ENCODE results near the gene PBLD. TPM values are rescaled to one million over a fixed set of nuclear protein-coding genes. Genes with fewer than 3 reads are reported as not detected.

PBLD gene
- total RNA-seq, 1 experiment from 2014 or later = 11.7 TPM

DNA sequence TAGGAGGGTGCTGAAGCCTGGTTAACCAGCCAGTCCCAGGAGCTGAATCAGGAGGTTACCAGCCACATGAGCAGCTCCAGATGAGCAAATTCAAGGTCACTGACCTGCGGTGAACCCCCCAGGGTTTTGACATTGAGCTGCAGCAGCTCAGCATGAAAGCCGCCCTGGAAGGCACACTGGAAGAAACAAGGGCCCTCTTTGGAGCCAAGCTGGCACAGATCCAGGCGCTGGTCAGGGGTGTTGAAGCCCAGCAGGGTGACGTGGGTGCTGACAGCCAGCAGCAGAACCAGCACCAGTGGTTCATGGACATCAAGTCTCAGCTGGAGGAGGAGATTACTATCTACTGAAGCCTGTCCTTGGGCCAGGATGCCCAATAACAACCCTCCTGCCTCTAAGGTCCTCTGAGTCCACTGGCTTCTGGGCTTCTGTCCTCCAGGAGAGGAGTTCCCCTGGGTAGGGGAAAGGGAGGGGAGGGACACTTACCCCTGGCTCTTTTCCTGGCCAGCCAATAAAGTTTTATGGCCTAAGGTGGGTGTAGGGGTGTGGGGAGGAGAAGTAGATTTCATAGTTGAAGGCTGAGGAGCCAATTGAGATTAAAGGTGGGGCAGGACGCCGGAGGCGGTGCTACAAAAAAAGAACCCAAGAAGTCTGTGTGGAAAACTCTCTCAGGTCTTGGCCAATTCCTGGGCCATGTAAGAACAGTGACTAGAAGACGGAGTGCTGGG lies 71.4 kb downstream of the PBLD start:
- DNase-seq (ENCODE audit: low read depth, low spot score) = no peak
- intact Hi-C loops (cut with micrococcal nuclease; ENCODE audit: unreplicated experiment) = no loop called here
- no TSS peak for BruUV-seq (replicated peaks)
- no peak for ATAC-seq
- no peaks in the 10 kb centered on the region for H3K27me3 ChIP-seq (ENCODE audit: control insufficient read depth, insufficient read depth, low read length)
- ChIA-PET POLR2A (no interaction called here), CTCF (interaction anchor here (0.6 kb wide), 1 partner anchor 77 kb away, joined by 3 read pairs; no protein-coding TSS in a partner anchor)
- peaks cover 2% of the 10 kb centered on the region; the same call in 1 of the 2 replicates for H3K9me3 ChIP-seq (ENCODE audit: control insufficient read depth, insufficient read depth, low read depth, low read length)
- H3K4me3 ChIP-seq (ENCODE audit: low read depth in 2 of 2, low read length in 2 of 2) = no peak overlapping the region
- no peaks in the 10 kb centered on the region for H3K36me3 ChIP-seq (ENCODE audit: control insufficient read depth, insufficient read depth, low read length)
- no peaks in the 10 kb centered on the region for H3K4me1 ChIP-seq (ENCODE audit: control insufficient read depth, insufficient read depth, low read length)
- in situ Hi-C loops (cut with HindIII; ENCODE audit: low pct_unique_long_range_greater_than_20kb, low sequenced_read_pairs) = no loop called here
- TF ChIP-seq, protein P1, sequence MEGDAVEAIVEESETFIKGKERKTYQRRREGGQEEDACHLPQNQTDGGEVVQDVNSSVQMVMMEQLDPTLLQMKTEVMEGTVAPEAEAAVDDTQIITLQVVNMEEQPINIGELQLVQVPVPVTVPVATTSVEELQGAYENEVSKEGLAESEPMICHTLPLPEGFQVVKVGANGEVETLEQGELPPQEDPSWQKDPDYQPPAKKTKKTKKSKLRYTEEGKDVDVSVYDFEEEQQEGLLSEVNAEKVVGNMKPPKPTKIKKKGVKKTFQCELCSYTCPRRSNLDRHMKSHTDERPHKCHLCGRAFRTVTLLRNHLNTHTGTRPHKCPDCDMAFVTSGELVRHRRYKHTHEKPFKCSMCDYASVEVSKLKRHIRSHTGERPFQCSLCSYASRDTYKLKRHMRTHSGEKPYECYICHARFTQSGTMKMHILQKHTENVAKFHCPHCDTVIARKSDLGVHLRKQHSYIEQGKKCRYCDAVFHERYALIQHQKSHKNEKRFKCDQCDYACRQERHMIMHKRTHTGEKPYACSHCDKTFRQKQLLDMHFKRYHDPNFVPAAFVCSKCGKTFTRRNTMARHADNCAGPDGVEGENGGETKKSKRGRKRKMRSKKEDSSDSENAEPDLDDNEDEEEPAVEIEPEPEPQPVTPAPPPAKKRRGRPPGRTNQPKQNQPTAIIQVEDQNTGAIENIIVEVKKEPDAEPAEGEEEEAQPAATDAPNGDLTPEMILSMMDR (IDR thresholded peaks at IDR 0.05) = no peak
- TF ChIP-seq SIN3A (IDR thresholded peaks at IDR 0.05; ENCODE audit: borderline replicate concordance, insufficient read depth, low read depth, low read length) (no peak), TCF7L2 (IDR thresholded peaks at IDR 0.05; ENCODE audit: low read depth, low read length) (no peak), POLR2AphosphoS5 (IDR thresholded peaks at IDR 0.05; ENCODE audit: low read depth, low read length) (no peak)
- TF ChIP-seq, protein P2, sequence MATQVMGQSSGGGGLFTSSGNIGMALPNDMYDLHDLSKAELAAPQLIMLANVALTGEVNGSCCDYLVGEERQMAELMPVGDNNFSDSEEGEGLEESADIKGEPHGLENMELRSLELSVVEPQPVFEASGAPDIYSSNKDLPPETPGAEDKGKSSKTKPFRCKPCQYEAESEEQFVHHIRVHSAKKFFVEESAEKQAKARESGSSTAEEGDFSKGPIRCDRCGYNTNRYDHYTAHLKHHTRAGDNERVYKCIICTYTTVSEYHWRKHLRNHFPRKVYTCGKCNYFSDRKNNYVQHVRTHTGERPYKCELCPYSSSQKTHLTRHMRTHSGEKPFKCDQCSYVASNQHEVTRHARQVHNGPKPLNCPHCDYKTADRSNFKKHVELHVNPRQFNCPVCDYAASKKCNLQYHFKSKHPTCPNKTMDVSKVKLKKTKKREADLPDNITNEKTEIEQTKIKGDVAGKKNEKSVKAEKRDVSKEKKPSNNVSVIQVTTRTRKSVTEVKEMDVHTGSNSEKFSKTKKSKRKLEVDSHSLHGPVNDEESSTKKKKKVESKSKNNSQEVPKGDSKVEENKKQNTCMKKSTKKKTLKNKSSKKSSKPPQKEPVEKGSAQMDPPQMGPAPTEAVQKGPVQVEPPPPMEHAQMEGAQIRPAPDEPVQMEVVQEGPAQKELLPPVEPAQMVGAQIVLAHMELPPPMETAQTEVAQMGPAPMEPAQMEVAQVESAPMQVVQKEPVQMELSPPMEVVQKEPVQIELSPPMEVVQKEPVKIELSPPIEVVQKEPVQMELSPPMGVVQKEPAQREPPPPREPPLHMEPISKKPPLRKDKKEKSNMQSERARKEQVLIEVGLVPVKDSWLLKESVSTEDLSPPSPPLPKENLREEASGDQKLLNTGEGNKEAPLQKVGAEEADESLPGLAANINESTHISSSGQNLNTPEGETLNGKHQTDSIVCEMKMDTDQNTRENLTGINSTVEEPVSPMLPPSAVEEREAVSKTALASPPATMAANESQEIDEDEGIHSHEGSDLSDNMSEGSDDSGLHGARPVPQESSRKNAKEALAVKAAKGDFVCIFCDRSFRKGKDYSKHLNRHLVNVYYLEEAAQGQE (IDR thresholded peaks at IDR 0.05; ENCODE audit: insufficient read depth in 1 of 2, low read depth in 2 of 2, low read length in 1 of 2) = no peak
- no peak overlapping the region for H3K27ac ChIP-seq (ENCODE audit: low read length)

DNA sequence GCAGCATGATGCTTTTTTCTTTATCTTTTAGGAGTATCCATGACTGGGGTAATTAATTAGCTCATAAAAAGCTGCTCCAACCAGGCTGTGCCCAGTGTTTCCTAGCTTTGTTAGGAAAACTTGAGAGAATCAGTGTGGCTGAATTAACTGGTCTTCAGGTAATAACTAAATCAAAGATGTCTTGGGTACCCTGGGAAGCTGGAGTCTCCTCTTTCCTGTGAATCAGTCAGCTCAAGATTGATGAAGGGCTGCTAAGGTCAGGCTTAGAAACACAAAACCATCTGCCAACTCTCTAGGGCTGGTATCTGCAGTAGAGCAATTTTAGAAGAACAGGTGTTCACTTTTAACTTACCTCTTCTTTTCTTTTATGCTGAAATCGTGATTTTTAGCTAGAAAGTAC lies 79.4 kb downstream of the PBLD start:
- ChIA-PET CTCF (no interaction called here), POLR2A (no interaction called here)
- H3K4me3 ChIP-seq (ENCODE audit: low read depth in 2 of 2, low read length in 2 of 2) = no peak overlapping the region
- H3K4me1 ChIP-seq (ENCODE audit: control insufficient read depth, insufficient read depth, low read length) = no peaks in the 10 kb centered on the region
- TF ChIP-seq SIN3A (IDR thresholded peaks at IDR 0.05; ENCODE audit: borderline replicate concordance, insufficient read depth, low read depth, low read length) (no peak), TCF7L2 (IDR thresholded peaks at IDR 0.05; ENCODE audit: low read depth, low read length) (no peak)
- in situ Hi-C loops (cut with HindIII; ENCODE audit: low pct_unique_long_range_greater_than_20kb, low sequenced_read_pairs) = no loop called here
- no peak overlapping the region for H3K27ac ChIP-seq (ENCODE audit: low read length)
- no TSS peak for BruUV-seq (replicated peaks)
- no peaks in the 10 kb centered on the region; the same call in 1 of the 2 replicates for H3K27me3 ChIP-seq (ENCODE audit: control insufficient read depth, insufficient read depth, low read length)
- no peaks in the 10 kb centered on the region for H3K9me3 ChIP-seq (ENCODE audit: control insufficient read depth, insufficient read depth, low read depth, low read length)
- no peaks in the 10 kb centered on the region for H3K36me3 ChIP-seq (ENCODE audit: control insufficient read depth, insufficient read depth, low read length)
- ATAC-seq = no peak
- intact Hi-C loops (cut with micrococcal nuclease; ENCODE audit: unreplicated experiment) = no loop called here
- DNase-seq (ENCODE audit: low read depth, low spot score) = no peak

All from Panc1 (cell line).